MM.1S (cell line): ENCODE data around the gene WWC2.

ENCODE experiments used
- DNase-seq: peaks from one replicate; pipeline ENCODE4 v3.0.0-alpha.2; 2015
- H2AFZ ChIP-seq: fragments of 300-600 bp; sonication (generic); 2 replicates; pipeline ENCODE4 v1.6.0; 2016; ENCODE audit warnings: antibody characterized with exemption, low read length
- H3F3A ChIP-seq: fragments of 300-600 bp; sonication (generic); 2 replicates; pipeline ENCODE4 v1.6.1; 2016; ENCODE audit warnings: mild to moderate bottlenecking, antibody characterized with exemption, low read length, moderate library complexity, mixed read lengths; ENCODE audit not compliant: insufficient read depth
- H3K27ac ChIP-seq: fragments of 300-600 bp; sonication (generic); 2 replicates; pipeline ENCODE4 v1.5.1; 2016; ENCODE audit warnings: mild to moderate bottlenecking, low read length
- H3K27me3 ChIP-seq: fragments of 300-600 bp; sonication (generic); replicated peaks from 2 replicates; pipeline ENCODE4 v1.6.0; 2016; ENCODE audit warnings: low read length; ENCODE audit not compliant: insufficient read depth
- H3K36me3 ChIP-seq: fragments of 300-600 bp; sonication (generic); replicated peaks from 2 replicates; pipeline ENCODE4 v1.6.1; 2016; ENCODE audit warnings: mild to moderate bottlenecking, low read length, mixed read lengths; ENCODE audit not compliant: insufficient read depth
- H3K4me1 ChIP-seq: fragments of 300-600 bp; sonication (generic); 2 replicates; pipeline ENCODE4 v1.6.1; 2016; ENCODE audit warnings: low read length, mixed read lengths
- H3K4me2 ChIP-seq: fragments of 300-600 bp; sonication (generic); 2 replicates; pipeline ENCODE4 v1.6.0; 2016; ENCODE audit warnings: low read depth, low read length
- H3K4me3 ChIP-seq: fragments of 300-600 bp; sonication (generic); 2 replicates; pipeline ENCODE4 v1.5.1; 2016; ENCODE audit warnings: low read length, mixed read lengths
- H3K79me2 ChIP-seq: fragments of 300-600 bp; sonication (generic); 2 replicates; pipeline ENCODE4 v1.6.1; 2016; ENCODE audit warnings: mixed run types, low read length, mixed read lengths
- H3K9ac ChIP-seq: fragments of 300-600 bp; sonication (generic); 2 replicates; pipeline ENCODE4 v1.6.1; 2016; ENCODE audit warnings: low read length, mixed read lengths
- H3K9me2 ChIP-seq: fragments of 300-600 bp; sonication (generic); replicated peaks from 2 replicates; pipeline ENCODE4 v1.6.1; 2016; ENCODE audit warnings: mild to moderate bottlenecking, low read length, mixed read lengths; ENCODE audit not compliant: insufficient read depth
- H3K9me3 ChIP-seq: fragments of 300-600 bp; sonication (generic); replicated peaks from 2 replicates; pipeline ENCODE4 v1.6.1; 2016; ENCODE audit warnings: mild to moderate bottlenecking, low read length, mixed read lengths; ENCODE audit not compliant: insufficient read depth
- H4K20me1 ChIP-seq: fragments of 300-600 bp; sonication (generic); 2 replicates; pipeline ENCODE4 v1.6.1; 2016; ENCODE audit warnings: mild to moderate bottlenecking, low read length, moderate library complexity, mixed read lengths; ENCODE audit not compliant: insufficient read depth
- EZH2 ChIP-seq: fragments of 300-600 bp; sonication (generic); optimal IDR thresholded peaks from 2 replicates; pipeline ENCODE3; 2017; ENCODE audit warnings: low read depth, mild to moderate bottlenecking, antibody characterized with exemption, low read length, mixed read lengths
- EZH2phosphoT487 ChIP-seq: fragments of 300-600 bp; sonication (generic); IDR thresholded peaks from 2 replicates; pipeline ENCODE4 v1.6.1; 2018; ENCODE audit warnings: antibody characterized with exemption, low read length
- TF ChIP-seq, protein P1 (sequence below): fragments of 300-600 bp; sonication (generic); IDR thresholded peaks from 2 replicates; pipeline ENCODE4 v1.5.1; 2016; ENCODE audit warnings: antibody characterized with exemption, low read length, mixed read lengths

Gene WWC2

DNA sequence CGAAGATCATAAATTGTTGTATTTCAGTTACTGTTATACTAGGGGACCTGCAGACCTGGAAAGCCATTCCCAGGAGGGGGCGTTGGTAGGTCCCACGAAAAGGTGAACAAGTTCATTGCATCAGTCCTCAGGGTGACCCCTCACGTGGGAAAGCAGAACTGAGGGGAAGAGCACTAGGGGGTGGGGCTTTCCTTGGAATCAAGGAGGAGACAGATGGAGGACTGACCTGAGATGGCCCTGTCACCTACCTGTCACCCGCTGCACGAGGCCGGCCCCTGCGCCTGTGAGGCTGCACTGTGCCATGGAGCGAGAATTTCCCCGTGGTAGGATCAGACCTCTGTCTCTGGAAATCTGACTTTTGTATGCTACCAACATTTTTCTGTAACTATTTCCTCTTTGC, 265.0 kb downstream of the WWC2 start:
- Histone ChIP-seq H3K4me3 (no peak overlapping the region), H3K27me3 (no peaks in the 10 kb centered on the region), H3K27ac (no peak overlapping the region), H3K36me3 (no peaks in the 10 kb centered on the region), H3F3A (no peaks in the 10 kb centered on the region), H3K4me1 (no peaks in the 10 kb centered on the region), H3K9me3 (no peaks in the 10 kb centered on the region), H4K20me1 (no peaks in the 10 kb centered on the region), H3K9ac (no peak overlapping the region), H3K4me2 (no peak overlapping the region), H2AFZ (no peak overlapping the region), H3K79me2 (no peaks in the 10 kb centered on the region), H3K9me2 (no peaks in the 10 kb centered on the region)
- TF ChIP-seq EZH2, result no peak
- no peak for TF ChIP-seq EZH2phosphoT487
- TF ChIP-seq, protein P1, sequence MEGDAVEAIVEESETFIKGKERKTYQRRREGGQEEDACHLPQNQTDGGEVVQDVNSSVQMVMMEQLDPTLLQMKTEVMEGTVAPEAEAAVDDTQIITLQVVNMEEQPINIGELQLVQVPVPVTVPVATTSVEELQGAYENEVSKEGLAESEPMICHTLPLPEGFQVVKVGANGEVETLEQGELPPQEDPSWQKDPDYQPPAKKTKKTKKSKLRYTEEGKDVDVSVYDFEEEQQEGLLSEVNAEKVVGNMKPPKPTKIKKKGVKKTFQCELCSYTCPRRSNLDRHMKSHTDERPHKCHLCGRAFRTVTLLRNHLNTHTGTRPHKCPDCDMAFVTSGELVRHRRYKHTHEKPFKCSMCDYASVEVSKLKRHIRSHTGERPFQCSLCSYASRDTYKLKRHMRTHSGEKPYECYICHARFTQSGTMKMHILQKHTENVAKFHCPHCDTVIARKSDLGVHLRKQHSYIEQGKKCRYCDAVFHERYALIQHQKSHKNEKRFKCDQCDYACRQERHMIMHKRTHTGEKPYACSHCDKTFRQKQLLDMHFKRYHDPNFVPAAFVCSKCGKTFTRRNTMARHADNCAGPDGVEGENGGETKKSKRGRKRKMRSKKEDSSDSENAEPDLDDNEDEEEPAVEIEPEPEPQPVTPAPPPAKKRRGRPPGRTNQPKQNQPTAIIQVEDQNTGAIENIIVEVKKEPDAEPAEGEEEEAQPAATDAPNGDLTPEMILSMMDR, result no peak
- no peak for DNase-seq

DNA sequence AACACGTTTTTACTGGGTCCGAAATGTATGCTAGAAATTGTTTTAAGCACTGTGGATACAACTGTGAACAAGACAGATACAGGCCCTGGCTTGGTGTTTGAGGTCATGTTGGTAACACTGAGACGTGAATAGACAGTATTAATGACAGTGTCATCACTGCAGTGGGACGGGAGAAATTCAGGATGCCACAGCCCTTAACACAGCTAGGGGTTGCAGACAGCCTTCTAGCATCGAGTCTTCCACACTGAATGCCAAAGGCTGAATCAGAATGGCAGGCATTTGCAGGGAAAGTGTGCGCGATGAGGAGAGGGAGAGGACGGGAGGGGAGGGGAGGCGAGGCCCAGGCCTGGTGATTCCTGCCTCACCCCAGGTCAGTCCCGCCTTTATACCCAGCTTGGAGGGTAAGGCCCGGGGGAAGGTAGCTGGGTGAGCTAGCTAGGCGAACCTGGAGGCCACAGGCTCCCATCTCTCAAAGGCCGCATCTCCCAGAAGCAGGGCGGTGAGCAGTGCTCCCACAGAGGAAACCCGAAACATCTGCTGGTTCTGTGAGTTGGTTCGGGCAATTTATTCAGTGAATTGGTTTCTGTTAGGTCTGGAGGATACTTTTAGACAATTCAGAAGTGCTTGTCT, 267.3 kb downstream of the WWC2 start:
- Histone ChIP-seq H4K20me1 (no peaks in the 10 kb centered on the region), H3K9ac (no peak overlapping the region), H3K9me3 (no peaks in the 10 kb centered on the region), H3K79me2 (no peaks in the 10 kb centered on the region), H3K4me1 (no peaks in the 10 kb centered on the region), H3K4me3 (no peak overlapping the region), H3K27ac (no peak overlapping the region), H3K4me2 (no peak overlapping the region), H3K9me2 (no peaks in the 10 kb centered on the region), H3F3A (no peaks in the 10 kb centered on the region), H2AFZ (no peak overlapping the region), H3K36me3 (no peaks in the 10 kb centered on the region), H3K27me3 (no peaks in the 10 kb centered on the region)
- DNase-seq, result no peak
- TF ChIP-seq, protein P1, result no peak
- TF ChIP-seq EZH2phosphoT487 (no peak), EZH2 (no peak)

DNA sequence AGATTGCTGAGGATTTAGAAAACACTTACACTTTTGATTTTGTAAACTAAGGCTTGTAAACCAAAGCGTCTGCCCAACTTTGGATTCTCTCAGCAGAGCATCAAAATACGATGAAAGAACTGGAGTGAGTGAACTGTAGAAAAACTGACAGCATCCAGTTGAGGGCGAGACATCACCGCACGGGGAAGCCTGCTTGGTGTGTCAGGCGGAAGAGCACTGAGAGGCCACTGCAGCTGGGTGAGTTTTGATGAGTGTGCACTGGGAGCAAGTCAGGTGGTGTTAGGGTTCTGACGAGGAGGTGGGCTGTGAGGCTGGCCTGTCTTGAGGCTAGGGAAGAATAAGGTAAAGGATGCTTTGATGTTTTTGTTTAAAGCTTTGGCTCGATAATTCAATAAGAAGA, 270.0 kb downstream of the WWC2 start:
- no peaks in the 10 kb centered on the region for H3K4me1 ChIP-seq
- H3K36me3 ChIP-seq, result no peaks in the 10 kb centered on the region
- TF ChIP-seq, protein P1, result no peak
- TF ChIP-seq EZH2 (no peak), EZH2phosphoT487 (no peak)
- DNase-seq, result no peak
- H3F3A ChIP-seq, result no peaks in the 10 kb centered on the region
- no peaks in the 10 kb centered on the region for H3K9me3 ChIP-seq
- no peaks in the 10 kb centered on the region for H4K20me1 ChIP-seq
- H3K4me3 ChIP-seq, result no peak overlapping the region
- no peak overlapping the region for H3K27ac ChIP-seq
- H3K79me2 ChIP-seq, result no peaks in the 10 kb centered on the region
- H3K9me2 ChIP-seq, result no peaks in the 10 kb centered on the region
- H3K9ac ChIP-seq, result no peak overlapping the region
- H2AFZ ChIP-seq, result no peak overlapping the region
- no peaks in the 10 kb centered on the region for H3K27me3 ChIP-seq
- H3K4me2 ChIP-seq, result no peak overlapping the region
